GM21367 (cell line): ENCODE measurements around the gene RUNX3.

Source experiments
- ATAC-seq: cut with Tn5 transposase; IDR thresholded peaks from one replicate; pipeline ENCODE4 v1.9.1; 2021; ENCODE audit not compliant: unreplicated experiment

RUNX3 gene

DNA sequence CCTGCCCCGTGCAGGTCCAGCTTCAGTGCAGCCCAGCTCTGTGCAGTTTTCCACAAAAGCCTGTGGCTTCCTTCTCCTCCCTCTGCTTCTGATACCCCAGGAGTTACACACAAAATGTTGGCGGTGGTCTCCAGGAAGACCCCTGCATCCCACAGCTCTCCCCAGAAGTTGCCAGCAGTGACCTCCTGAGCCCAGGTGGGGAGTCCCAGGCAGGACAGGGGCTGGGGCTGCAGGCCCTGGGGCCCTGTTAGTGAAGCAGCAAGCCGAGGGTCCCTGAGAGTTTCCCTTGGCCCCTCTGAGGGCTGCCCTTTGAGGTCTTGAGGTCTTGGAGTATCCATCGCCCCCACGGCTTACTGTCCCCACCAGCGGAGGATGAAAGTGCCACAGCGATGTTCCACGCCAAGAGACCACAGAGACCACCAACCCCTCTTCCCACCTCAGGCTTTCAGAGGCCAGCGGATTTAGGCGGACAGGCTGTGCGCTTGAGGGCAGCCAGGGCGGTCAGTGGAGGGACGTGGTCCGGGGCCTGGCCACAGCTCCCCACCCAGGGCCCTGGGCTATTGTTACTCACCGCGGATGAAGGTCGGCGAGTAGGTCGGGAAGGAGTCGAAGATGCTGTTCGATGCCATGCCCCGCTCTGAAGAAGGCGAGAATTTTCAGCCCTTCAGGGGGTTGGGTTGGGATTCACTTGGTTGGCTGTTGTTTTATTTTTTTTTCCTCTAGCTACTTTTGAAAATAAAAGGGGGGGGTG, 34.0 kb upstream of the RUNX3 start:
- ATAC-seq = no peak

DNA sequence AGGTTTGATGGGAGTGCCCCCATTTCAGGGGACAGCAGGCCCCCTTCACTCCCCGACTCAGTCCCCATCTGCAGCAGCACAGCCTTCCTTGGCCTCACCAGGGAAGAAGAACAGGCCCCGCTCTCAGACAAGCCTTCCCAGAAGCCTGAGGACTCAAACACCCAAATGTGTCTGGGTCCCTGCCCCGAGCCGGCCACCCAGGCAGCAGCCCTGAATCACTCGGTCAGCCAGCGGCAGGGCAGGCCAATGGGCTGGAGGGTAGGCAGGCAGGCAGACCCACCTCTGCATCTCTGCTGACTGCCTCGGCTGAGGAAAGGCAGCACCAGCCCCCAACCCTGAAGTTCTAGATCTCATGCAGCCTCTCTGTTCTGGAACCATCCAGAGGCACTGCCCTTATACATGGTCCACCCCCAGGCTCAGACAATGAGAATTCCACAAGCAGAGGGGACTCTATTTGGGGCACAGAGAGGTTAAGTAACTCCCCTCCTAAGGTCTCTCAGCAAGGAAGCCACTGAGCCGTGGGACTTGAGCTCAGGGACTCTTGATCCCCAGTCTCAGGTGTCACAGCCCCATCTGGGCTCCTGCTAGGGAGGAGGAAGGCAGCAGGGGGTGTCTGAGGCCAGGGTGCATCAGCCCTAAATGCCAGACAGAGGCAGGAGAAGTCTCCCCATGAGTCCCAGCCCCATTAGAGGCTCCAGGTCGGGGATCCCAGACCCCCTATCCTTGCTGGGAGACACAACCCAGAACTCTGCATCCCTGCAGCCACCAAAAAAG, 33.2 kb upstream of the RUNX3 start:
- no peak for ATAC-seq

DNA sequence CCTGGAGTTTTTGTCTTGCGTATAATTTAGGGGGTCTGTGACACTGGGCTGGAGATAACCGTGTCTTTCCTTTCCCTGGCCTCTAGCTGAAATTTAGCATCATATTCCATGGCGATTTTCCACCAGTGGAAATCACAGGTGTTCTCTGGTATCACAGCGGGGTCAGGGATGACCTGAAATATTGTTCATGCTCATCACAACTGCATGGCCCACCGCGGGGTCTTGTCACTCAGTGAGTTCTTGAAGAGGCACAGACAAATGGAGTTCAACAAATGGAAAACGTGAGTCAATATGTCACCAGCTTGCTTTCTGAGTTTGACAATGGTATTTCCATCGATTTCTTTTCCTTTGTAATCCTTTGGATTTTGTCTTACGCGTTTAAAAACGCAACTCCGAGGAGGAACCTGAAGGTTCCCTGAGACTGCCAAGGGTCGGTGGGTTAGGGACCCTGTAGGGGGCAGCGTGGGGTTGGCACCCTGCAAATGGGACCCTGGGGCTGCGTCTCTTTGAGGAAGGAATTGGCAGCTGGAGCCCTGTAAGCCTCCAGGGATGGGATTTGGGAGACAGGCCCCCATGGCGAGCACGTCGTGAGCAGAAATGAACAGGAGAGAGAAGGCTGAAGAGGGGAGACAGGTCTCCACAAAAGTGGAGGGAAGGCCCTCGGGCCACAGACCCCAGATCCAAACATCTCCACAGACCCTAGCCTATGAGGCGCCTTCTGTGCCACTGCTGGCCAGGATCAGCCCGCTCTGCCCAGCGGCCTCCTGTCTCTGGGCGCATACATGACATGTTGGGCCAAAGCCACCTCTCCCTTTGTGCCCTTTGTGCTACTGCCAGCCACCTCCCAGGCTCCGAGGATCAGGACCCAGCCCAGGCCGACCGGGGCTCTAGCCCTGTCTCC, 32.1 kb upstream of the RUNX3 start:
- no peak for ATAC-seq

DNA sequence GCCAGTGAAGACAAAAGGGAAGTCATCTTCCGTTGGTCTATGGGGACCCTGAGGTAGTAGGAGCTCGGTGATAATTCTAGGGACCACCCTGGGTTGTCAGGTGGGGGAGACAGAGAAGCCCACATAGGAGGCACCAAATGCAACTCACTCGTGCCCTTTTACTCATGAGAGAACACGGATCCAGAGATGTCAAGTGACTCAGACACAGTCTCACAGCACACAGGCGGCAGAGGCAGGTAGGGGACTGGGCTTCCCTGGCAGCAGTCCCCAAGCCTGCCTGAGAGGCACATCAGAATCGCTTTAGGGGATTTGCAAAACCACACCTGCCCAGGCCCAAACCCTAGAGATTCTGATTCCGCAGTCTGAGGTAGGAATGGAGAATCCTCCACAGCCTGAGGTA, 31.3 kb upstream of the RUNX3 start:
- no peak for ATAC-seq

DNA sequence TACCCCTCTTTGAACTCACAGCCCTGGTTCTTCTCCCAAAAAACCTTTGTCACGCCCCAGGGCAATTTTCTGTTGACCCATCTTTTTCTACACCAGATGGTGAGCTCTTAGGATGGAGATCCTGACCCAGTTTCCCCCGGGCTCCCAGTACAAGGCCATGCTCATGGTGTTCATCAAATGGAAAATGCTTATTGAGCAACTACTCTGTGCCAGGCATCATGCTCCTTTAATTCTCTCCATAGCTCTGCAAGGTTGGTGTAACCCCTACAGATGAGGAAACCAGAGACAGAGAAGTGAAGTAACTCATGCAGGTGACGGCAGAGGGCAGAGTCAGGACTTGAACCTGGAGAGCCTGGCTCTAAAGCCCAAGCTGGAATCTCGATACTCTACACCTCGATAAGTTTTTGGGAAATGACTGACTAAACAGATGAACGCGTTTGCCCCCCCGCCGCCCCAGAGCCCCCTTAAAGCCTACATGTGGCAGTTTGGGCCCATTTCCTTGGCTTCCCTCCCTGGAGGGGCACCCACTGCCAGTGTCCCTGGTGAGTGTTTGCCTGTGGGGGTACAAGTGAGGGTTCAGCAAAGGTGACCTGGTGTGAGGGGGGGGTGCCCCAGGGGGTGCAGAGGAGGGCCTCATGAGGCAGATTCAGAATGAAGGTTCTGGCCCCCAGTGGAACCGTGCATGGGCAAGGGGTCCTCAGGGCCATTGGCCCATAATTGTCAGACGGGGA, 30.2 kb upstream of the RUNX3 start:
- no peak for ATAC-seq

DNA sequence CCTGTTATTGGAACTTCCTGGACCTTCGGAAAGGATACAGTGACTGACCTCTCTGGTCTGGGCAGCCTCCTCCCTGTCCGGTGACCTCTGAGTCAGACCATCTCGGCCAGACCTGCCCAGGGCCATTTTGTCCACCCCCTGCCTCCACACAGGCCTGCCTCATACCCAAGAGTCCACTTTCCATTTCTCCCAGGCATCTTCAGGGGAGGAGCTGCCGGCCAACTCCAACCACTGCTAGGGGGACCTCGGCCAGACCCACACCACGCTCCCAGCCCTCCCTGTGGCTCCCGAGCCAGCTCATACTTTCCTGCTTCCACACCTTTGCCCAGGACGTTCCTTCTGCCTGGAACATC, 29.5 kb upstream of the RUNX3 start:
- no peak for ATAC-seq

DNA sequence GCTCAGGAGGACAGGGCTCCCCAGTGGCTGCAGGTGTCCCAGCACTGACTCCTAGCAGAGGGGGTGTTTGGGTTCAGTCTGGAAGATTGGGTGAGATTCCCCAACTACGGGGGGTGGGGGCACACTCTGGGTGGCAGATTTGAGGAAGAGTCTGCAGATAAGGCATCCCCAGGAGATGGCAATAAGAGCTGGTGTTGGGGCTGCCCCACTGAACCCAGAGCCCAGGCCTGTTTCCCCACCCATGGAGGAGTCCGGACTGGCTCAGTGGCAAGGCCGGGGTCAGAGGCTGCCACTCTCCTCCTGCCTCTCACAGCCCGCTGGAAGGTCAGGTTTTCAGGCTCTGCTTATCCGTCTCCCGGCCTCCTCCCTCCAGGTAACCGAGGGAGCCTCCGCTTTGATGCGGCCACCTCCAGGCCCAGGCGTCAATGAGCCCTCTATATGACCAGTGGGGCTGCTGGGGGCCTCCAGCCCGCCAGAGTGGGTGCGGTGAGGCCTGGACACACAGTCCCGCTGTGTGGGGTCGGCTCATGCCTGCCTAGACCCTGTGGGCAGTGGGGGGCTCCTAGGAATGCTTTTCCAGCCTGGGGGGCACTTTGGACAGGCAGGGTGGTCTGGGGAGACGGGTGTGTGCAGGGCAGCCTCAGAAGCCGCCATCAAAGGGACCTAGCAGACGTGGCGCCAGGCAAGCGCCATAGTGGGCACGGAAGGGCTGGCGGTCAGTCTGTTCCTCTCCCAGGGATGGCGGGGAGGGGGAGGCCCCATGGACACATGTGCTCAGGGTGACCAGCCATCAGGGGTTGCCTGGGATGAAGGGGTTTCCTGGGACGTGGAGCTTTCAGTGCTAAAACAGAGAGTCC, 28.9 kb upstream of the RUNX3 start:
- no peak for ATAC-seq

DNA sequence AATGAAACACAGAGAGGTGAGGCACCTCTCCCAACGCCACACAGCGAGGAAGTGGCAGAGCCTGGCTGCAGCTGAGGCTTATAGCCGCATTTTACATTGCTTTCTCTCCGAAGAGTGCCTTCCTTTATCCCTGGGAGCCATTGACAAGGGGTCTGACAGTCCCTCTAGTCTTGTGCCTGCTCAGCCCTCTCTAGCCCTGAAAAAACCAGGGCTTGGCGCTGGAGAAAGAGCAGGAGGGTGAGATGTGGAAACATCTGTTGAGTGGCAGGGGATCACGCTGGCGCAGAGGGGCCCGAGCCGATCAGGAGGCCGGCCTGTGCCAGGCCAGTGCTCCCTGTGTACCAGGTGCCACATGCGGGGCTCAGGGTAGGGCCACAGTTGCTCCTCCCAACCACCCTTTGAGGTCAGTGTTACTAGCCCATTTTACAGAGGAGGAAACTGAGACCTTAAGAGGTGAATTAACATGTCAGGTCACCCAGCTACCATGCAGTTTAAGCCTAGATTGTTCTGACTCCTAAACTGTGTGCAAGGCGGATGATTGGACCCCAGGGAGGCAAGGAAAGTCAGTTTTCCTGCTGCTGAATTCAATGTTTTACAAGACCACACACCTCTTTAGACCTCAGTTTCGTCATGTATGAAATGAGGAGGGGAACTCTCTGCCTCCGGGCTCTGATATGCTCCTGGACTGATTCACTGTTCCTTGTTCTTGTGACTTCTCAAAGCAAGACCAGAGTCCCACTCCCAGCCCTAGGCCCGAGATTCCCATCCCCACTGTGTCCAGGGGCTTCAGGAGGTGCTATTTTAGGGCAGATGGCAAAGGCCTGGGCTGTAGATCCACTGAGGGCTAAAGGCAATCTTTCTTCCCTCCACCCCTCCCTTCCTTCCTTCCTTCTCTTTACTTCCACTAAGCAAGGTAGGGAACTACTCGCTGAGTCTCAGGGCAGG, 28.0 kb upstream of the RUNX3 start:
- ATAC-seq = no peak

DNA sequence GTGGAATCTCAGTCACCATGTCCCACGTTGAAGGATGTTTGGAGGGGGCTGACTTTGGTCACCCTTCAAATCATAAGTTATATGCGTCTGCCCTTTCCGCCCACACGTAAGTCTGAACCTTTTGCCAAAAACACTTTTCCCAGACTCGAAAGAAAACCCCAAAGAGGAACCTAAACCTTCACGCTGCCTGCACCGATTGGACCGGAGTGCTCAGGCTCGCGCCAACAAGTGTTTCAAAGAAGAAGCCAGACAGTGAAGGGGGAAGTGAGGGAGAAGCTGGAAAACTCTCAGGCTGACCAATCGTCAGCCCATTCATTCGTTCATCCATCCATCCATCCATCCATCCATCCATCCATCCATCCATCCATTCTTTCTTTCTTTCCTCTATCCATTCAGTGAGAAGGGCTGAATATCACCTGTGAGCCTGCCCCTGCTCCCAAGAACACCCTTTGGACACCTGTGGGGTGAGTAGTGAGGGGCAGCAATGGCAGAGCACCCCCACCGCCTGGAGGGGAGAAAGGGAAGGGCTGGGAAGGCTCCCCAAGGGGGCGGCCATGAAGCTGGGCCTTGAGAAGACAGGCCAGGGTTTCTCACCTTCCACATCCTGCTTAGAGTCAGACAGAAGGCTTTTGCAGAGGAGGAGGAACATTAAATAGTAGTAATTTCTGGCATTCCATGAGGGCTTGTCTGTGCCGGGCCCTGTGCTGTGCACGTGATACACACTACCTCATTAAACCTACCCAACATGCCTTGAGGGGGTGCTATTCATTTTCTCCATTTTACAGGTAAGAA, 27.1 kb upstream of the RUNX3 start:
- ATAC-seq = no peak

DNA sequence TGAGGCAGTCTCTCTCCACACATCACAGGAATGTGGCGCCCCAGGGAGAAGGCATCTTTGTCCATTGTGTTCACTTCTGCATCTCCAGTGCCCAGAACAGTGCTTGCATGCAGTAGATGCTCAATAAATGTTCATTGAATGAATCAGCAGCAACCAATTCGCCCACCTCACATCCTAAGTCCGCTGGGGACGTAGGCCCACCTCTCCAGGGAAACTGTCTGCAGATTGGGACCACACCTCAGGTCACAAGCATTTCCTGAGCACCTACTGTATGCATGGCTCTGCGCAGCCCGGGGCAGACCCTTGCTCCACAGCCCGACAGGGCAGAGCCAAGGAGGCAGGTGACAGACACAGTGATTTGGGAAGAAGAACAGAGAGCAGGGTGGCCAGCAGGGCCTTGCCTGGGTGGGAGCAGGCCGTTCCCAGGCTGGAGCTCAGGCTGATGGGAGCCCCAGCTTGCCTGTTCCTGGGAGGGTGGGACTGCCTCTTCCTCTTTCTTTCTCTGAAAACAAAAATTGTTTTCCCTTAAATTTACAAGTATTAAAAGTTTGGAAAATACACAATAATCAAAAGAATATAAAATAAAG, 25.8 kb upstream of the RUNX3 start:
- no peak for ATAC-seq

DNA sequence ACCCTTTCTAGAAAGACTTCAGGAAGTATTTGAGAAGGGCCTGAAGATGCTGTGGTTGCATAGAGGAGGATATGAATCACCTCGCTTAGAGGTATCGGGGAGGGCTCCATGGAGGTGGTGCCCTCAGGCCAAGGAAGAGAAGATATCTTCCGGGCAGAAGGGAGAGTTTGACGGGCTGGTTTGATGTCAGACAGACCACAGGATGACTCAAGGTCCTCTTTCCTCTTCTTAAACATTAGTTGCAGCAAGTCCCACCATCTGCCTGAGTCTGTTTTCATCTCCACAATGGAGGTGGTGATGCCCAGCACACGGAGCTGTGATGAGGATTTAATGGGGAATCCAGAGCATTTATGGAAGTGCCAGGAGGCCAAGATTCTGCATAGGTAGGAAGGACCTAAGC, 25.1 kb upstream of the RUNX3 start:
- ATAC-seq = no peak

DNA sequence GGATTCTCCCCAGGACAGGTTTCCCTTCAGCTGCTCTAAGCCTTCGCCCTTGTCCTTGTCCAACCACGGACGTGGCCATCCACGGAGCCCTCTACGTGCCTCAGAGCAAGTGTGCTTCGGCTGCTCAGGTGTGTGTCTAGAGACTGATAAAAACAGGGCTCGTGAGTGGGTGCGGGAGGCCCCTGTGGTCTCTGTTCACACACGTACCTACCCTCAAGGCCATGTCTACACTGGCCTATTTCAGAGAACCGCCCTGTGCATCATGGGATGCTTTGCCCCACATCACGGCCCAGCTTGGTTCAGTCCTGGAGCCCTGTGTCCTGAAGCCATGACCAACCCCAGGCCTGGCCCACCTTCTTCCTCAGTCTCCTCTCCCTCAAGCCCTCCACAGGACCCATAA, 24.6 kb upstream of the RUNX3 start:
- no peak for ATAC-seq

DNA sequence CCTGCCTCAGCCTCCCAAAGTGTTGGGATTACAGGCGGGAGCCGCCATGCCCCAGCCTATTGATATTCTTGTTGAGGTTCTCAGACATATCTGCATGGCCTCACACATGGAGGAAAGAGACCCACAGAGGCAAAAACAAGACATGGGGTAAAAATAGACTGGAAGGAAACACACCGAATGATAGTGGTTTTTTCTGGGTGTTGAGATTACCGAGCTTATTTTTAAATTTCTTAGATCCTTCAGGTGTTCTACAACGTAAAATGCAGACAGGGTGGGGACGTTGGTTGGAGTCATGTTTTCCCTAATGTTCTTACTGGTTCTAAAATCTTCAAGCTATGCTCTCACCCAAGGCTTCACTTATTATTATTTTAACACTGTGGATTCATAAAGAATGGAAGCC, 23.9 kb upstream of the RUNX3 start:
- no peak for ATAC-seq

DNA sequence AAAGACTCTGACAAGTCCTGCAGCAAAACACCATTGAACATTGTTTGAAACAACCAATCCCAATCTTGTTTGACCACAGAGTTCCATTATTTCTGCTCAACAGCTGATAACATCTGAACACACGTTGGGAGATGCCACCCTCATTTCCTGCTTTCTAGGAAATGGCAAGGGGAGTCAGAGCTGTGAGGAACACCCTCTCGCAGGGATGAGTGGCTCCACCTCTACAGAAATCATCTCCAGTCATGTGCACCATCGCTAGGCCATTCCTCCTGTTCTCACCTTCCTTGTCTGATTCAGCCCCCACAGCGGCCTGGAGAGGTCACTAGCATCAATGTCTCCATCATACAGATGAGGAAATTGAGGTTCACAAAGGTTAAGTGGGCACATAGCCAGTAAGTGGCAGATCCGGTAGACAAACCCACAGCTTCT, 22.4 kb upstream of the RUNX3 start:
- ATAC-seq = no peak

DNA sequence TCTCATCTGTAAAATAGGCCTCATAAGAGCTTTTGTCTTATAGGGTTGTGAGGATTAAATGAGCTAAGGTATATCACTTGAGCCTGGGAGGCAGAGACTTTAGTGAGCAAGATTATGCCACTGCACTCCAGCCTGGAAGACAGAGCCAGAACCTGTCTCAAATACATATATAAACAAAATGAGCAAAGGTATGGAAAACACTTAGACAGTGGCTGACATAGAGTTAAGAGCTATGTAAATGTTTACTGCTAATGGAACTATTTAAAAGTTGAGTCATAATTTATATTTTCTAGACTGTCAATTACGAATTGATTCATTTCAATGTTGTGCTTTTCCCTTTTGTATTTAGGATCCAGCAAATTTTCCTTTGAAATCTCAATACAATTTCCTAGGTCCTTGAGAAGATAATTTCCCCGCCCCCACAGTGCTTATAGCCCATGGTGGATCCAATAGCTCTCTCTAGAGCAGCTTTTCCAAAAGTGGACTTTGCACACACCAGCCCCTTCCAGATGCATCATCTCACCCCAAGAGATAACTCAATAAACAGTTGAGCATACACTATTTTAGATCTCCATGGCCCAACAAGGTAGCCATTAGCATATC, 21.8 kb upstream of the RUNX3 start:
- ATAC-seq = no peak

DNA sequence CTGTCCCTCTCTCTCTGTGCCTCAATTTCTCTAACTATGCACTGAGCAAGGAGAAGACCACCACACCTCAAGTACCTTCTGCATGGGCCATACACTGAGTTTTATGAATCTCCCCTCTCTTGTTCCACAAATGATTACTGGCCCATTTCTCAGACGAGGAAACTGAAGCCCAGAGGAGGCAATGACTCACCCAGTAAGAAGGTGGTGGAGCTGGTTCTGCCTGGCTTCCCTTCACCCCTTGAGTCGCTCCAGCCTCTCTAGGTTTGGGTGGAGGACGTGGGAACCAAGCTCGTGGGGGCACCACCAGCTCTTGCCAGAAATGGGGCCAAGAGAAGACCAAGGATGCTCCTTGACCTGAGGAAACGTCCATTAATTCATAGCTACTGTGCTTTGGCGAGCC, 21.3 kb upstream of the RUNX3 start:
- no peak for ATAC-seq

DNA sequence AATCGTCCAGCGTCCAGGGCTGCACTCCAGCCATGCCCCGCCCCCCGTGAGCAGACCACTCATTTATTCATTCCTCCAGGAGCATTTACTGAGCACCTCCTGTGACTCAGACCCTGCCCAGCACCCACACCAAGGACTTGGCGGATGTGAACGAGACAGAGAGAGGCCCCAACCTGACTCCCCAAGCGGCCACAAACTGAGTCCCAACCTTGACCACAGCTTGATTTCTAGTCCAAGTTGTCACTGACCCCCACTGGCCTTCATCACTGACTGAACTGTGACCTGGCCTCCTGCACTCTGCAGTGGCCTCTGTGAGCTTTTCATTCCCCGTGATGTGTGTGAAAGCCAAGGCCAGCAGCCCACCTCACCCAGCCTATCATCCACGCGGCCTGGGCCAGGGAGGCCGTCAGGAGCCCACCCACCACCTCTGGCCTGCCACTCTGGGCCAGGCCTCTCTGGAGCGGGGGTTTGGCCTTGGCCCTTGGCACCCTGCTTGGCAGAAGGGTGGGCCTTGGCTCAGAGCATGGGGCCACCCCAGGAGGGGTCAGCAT, 19.3 kb upstream of the RUNX3 start:
- ATAC-seq = no peak
